DMS79 treated with DMSO at 0.1 percent for 48 hours (cell line): ENCODE measurements around the gene RAD23A.
A peak's percentile ranks its signal among the peaks of the same experiment; 100 is the strongest.
"Not testable (repeated sequence)": the region's sequence is repeated elsewhere in the genome, so short reads cannot be mapped to it uniquely, and the experiment has no call there.

Experiments used
- DNase-seq: peaks from one replicate; lab custom pipeline; 2025; lab: John Stamatoyannopoulos, UW

The RAD23A gene

DNA sequence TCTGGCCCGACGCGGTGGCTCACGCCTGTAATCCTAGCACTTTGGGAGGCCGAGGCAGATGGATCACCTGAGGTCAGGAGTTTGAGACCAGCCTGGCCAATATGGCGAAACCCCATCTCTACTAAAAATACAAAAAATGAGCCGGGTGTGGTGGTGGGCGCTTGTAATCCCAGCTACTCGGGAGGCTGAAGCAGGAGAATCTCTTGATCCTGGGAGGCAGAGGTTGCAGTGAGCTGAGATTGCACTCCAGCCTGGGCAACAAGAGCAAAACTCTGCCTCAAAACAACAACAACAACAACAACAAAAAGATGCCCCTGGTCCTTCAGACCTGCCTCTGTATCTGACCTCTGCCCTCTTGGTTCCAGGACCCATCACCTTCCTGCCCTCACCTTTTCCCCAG lies 9.9 kb downstream of the RAD23A start:
- not testable (repeated sequence) for DNase-seq

DNA sequence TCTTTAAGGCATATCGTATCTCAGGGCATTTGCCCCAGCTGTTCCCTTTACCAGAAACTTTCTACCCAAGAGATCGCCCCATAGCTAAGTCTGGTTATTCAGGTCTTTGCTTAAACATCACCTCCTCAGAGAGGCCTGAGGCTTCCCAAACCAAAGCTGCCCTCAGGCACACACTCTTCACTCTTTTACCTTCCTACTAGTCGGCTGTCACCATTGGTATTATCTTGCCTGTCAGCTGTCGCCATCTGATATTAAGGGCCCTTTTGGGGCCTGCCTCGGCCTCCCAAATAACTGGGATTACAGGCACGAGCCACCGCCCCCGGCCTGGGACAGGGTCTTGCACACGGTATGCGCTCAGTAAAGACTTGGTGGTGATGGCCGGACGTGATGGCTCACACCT lies 10.3 kb downstream of the RAD23A start:
- DNase-seq: no peak

DNA sequence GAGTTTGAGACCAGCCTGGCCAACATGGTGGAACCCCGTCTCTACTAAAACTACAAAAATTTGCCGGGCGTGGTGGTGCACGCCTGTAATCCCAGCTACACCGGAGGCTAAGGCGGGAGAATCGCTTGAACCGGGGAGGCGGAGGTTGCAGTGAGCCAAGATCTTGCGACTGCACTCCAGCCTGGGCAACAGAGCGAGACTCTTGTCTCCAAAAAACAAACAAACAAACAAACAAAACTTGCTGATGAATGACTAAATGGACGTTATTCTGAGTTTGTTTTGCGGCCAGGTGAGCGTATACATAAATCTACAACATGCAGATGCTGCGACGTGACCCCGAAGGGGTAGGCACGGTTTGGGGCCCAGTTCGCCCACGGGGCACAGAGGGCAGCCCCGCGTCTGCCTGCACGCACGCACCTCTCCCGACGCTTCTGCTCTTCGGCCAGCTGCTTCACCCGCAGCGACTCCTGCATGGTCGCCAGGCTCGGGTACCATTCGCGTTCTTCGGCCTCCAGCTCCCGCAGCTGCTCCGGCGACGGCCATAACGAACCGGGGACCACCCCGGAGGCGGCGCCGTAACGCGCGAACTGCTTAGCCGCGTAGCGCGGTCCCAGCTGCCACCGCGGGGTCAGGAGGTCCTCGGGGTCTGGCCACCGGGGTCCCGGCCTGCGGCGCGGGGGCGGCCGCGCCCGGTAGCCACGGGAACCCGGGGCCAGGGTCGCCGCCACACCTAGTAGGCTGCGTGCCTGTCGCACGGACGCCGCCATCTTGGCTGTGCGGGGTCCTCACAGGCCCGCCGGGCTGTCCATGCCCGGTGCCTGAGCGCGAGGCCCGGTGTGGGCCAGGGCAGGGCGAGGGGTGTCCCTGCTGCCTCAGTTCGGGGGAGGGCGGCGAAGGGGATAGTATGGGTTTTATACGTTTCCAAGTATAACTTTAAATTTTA lies 11.1 kb downstream of the RAD23A start, which contains the start of gene GADD45GIP1:
GADD45GIP1 (minus strand) TSS at position 778 of the 943 bp plus-strand sequence; CDS start at position 767, 11 bp downstream.
- peak; percentile 77 for DNase-seq

DNA sequence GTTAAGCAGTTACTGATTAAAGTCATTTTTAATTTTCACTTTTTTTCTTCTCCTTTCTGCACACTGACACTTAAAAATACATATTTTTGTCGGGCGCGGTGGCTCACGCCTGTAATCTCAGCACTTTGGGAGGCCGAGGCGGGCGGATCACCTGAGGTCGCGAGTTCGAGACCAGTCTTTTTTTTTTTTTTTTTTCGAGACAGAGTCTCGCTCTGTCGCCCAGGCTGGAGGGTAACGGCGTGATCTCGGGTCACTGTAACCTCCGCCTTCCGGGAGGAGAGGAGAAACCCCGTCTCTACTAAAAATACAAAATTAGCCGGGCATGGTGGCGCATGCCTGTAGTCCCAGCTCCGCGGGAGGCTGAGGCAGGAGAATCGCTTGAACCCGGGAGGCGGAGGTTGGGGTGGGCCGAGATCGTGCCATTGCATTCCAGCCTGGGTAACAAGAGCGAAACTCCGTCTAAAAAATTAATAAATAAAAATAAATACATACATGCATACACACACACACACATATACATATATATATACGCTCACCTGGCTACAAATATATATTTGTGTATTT lies 11.8 kb downstream of the RAD23A start:
- not testable (repeated sequence) for DNase-seq

DNA sequence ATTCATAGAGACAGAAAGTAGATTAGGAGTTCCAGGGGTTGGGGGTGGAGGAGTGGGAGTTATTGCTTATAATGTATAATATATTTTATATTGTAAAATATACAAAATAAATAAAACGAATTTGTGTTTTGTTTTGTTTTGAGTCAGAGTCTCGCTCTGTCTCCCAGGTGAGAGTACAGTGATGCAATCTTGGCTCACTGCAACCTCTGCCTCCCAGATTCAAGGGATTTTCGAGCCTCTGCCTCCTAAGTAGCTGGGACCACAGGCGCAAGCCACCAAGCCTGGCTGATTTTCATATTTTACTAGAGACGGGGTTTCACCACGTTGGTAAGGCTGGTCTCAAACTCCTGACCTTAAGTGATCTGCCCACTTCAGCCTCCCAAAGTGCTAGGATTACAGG lies 13.8 kb downstream of the RAD23A start:
- DNase-seq: no peak

DNA sequence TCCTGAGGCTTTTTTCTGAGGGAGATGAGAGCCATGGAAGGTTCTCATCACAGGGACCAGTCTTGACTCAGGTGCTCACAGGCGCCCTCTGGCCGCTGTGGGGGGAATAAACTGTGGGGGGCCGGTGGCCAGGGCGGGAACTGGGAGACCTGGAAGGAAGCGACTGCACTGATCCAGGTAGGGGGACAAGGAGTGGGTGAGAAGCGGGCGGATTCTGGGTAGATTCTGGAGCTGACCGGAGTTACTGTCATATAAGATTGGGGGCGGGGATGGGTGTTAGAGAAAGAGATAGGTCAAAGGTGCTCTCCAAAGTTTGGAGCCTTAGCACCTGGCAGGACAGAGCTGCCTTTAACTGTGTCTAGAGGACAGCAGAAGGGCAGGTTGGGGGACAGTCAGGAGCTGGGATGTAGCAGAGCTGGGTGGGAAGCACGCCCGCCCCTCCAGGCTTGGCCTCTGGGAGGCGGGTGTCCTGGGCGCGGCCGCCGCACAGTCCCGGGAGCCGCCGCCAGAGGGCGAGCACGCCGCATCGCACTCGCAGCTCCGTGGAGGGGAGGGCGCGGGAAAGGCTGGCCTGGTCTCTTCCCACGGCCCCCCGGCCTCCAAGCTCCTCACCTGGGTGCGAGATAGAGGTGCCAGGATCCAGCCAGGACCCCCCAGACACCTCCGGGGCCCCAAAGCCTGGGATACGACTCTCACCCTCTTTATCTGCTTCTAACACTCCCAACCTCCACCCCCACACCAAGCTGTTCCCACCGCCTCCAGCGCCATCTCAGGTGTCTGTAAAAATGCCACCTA lies 19.6 kb downstream of the RAD23A start:
- DNase-seq: peak; percentile 93

DNA sequence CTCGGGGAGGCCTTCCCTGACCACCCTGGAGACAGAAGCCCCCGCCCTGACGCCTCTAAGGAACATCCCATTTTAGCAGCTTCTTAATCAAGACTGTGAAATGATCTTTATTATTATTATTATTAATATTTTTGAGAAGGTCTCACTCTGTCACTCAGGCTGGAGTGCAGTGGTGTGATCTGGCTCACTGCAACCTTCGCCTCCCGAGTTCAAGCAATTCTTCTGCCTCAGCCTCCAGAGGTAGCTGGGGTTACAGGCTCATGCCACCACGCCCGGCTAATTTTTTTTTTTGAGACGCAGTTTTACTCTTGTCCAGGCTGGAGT lies 20.1 kb downstream of the RAD23A start:
- no peak for DNase-seq

DNA sequence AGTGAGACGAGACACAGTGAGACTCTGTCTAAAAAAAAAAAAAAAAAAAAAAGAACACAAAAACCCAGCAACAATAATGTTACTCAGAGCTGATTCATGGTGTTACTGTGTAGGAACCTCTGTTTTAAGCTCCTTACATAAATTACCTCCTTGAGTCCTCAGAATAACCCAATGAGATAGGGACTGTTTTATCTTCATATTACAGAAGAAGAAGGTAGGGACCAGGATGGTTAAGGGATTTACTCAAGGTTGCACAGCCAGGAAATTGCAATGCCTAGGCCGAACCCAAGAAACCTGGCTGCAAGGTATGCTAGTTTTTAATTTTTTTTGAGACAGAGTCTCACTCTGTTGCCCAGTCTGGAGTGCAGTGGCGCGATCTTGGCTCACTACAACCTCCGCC lies 22.2 kb downstream of the RAD23A start:
- no peak for DNase-seq

DNA sequence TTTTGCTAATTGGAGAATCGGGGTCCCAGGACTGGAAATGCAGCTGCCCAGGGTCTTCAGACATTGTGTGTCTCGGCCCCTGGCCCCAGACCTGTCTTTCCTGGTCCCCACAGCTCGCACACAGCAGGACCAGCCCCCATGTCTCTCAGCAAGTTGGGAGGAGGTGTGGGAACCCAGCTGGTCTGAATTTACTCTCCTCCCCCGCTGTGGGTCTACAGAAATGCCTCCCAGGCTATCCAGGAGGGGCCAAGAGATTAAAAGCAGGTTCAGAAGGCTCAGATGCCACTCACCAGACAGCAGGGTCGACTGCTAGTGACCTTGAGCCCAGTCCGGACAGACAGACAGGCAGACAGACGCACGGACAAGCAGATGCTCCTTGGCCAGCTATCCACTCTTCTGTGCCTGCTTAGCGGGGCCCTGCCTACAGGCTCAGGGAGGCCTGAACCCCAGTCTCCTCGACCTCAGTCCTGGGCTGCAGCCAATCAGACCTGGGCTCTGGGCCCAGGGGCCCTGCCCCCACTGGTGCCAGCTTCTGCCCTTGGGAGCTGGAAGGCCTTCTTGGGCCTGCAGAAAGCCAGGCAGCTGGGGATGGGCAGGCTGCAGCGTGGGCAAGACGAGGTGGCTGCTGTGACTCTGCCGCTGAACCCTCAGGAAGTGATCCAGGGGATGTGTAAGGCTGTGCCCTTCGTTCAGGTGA lies 23.8 kb downstream of the RAD23A start, which contains the start of gene DAND5:
DAND5 (plus strand) TSS at position 285 of the 697 bp plus-strand sequence; CDS start at position 370, 85 bp downstream.
- DNase-seq: no peak

DNA sequence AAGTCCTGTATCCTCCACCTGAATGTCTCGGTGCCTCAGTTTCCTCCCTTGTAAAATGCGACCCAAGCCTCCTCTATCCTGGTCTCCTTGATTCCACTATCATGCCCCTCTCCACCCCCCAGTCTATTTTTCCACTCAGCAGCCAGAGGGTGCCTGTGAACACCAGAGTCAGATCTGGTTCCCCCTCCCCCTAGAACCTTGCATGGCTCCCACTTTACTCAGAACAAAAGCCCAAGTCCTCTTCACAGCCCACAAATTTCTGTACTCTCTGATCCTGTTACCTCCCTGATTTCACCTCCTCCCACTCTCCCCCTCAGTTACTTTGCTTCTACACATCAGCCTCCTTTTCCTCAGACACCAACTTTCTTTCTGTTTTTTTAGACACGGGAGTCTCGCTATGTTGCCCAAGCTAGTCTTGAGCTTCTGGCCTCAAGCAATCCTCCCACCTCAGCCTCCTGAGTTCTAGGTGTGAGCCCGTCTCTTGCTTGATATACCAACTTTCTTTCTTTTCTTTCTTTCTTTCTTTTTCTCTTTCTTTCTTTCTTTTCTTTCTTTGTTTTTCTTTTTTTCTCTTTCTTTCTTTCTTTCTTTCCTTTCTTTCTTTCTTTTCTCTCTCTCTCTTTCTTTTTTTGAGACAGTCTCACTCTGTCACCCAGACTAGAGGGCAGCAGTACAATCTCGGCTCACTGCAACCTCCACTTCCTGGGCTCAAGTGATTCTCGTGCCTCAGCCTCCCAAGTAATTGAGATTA lies 24.6 kb downstream of the RAD23A start:
- no peak for DNase-seq

DNA sequence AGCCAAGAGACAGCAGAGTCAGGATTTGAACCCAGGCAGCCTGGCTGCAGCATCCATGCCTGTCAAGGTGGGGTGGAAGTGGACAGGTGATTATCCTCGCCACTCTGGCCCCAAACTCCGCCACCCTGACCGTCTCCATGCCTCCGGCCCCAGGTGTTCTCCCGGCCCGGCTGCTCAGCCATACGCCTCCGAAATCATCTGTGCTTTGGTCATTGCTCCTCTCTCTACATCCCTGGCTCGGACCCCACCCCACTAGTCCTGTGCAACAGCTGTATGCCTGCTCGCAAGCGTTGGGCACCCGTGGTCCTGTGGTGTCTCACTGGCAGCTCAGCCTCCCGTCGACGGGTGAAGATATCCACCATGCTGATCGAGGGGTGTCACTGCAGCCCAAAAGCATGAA lies 27.6 kb downstream of the RAD23A start:
- no peak for DNase-seq

DNA sequence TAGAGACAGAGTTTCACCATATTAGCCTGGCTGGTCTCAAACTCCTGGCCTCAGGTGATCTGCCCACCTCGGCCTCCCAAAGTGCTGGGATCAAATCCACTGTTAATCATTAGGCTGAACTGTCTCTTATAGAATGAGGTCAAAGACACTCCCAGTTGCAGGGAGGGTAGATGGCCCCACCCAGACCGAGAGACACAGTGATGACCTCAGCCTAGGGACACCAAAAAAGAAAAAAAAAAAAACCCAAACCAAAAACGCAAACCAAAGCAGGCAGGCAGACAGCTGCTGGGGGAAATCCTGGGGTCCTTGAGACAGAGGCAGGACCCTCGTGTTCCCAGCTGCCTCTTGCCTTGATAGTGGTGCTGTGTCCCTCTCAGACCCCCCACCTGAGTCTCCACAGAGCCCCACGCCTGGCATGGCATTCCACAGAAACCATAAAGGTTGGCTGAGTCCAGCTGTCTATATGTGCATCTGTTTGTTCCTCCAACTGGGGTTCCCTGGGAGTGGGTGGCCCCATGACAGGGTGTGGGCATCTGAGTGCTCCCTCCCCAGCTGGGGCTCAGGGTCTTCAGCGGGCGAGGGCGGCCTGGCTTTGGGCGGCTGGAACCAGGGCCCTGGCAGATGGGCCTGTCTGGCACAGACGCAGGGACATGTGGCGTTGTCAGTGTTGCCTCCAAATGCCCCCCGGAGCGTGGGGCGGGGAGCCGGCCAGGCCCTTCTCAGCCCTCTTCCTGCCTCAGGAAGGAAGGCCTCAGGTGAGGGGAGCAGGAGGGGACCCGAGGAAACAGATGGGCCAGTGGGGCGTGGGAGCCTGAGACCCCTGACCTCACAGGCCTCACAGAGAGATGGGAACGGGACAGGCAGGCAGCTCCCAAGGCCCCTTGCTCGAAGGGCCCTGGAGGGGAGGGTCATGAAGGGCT lies 28.9 kb downstream of the RAD23A start:
- DNase-seq: no peak

DNA sequence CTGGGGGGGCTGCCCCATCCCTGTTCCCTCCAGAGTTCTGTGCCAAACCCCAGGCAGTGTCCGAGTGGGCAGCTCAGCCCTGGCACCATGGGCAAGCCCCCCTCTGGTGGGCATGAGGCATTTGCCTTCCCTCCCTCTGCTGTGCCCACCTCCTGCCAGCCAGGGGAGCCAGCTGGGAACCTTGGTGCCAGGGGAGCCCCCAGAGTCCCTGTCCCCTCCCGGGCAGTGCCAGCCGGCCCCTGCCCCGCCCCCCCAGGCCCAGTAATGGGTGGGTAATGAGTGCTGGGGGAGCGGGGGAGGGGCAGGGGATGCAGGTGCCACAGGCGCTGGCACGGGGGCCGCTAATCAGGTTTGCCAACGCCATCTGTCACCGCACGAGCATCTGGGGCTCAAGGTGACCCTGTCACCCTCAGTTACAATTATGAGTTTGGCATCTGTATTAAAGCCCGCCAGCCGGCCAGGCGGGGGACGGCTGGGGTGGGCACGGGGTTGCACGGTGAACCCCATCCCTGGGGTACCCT lies 29.6 kb downstream of the RAD23A start:
- DNase-seq: no peak

DNA sequence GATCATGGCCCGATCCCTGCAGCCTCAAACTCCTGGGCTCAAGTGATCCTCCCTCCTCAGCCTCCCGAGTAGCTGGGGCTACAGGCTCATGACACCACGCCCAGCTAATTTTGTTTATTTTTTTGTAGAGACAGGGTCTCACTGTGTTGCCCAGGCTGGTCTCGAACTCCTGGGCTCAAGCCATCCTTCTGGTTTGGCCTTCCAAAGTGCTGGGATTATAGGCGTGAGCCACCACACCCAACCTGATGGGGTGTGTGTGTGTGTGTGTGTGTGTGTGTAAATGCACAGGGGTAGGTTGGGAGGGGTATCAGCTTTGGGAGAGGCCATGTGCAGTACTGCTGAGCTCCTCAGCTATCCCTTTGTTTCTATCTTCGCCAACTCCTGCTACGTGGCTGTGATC lies 30.4 kb downstream of the RAD23A start:
- not testable (repeated sequence) for DNase-seq

DNA sequence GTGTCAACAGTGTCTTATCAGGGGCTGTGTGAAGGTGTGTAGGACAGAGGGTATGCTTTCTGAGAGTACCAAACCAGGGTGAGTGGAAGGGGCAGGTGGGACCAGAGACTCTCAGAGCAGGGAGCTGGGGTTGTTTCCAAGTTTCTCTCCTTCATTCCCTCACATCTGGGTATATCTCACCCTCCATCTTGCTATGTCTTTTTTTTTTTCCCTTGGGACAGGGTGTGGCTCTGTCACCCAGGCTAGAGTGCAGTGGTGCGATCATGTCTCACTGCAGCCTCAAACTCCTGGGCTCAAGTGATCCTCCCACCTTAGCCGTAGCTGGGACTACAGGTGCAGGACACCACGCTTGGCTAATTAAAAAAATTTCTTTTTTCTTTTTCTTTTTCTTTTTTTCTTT lies 34.3 kb downstream of the RAD23A start:
- DNase-seq: no peak

DNA sequence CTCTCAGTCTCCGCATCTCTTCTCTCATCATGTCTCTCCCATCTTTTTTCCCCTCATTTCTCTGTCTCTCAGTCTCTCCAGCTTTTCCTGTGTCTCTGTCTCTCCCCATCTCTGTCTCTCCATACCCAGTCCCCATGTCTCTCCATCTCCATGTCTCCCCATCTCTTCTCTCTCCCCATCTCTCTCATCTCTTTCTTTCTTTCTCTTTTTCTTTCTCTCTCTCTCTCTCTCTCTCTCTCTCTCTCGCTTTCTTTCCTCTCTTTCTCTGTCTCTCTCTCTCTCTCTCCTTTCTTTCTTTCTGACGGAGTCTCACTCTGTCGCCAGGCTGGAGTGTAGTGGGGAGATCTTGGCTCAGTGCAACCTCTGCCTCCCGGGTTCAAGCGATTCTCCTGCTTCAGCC lies 37.0 kb downstream of the RAD23A start:
- no peak for DNase-seq

DNA sequence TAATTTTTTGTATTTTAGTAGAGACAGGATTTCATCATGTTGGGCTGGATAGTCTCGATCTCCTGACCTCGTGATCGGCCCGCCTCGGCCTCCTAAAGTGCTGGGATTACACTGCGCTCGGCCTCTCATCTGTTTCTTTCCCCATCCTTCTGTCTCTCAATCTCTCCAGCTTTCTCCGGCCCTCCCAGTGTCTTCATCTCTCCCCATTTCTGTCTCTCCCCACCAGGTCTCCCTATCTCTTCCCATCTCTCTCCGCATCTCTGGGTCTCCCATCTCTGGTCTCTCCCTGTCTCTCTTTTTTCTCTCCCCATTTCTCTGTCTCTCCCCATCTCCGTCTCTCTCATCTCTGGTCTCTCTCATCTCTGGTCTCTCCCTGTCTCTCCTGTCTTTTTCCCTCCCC lies 37.4 kb downstream of the RAD23A start:
- peak; percentile 64 for DNase-seq

DNA sequence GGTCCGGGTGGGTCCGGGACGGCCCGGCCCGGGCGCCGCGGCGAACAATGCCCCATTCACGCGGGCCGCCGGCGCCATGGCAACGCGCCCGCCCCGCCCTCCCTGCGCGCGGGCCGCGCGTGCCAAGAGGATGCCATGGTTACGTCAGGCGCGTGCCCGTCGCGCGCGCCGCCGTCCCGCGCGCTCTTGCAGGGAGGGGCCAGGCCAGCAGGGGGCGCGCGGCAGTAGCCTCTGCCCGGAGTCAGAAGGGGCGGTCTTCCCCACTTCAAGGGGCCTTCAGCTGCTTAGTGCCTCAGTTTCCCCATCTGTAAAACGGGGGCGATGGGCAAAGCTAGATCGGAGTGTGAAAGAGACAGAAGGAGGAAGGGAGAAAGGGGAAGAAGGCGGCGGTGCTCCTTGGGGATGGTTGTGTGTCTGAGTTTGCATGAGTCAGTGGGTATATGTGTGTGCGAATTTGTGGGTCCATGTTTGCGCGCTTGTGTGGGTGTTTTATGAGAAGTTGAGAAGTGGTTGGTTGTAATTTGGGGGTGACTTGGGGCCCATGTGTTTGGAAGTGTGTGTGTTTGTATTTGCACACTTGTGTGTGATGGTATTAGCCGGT lies 38.0 kb downstream of the RAD23A start:
- DNase-seq: peak; percentile 78

DNA sequence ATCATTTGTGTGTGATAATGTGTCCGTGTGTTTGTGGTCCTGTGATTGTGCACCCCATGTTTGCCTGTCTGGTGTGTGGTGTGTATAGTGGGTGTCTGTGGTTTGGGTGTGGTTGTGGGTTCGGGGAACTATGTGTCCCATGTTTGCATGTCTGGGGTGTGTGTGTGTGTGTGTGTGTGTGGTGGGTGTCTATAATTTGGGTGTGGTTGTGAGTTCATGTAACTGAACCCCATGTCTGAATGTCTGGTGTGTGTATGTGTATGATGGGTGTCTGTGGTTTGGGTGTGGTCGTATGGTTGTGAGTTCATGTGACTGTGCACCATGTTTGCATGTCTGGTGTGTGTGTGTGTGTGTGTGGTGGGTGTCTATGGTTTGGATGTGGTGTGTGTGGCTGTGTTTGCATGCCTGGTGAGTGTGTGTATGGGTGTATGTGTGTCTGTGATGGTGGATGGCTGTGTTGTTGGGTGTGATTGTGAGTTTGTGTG lies 38.5 kb downstream of the RAD23A start:
- no peak for DNase-seq
